CD4-positive, alpha-beta T cell treated with Interleukin-2 at 100 ng/mL for 4 hours (primary cell): ENCODE measurements around the gene DENND2A.

ENCODE experiments used
- DNase-seq: peaks from one replicate; pipeline ENCODE4 v3.0.0-alpha.2; 2020; ENCODE audit warnings: low spot score

The DENND2A gene

DNA sequence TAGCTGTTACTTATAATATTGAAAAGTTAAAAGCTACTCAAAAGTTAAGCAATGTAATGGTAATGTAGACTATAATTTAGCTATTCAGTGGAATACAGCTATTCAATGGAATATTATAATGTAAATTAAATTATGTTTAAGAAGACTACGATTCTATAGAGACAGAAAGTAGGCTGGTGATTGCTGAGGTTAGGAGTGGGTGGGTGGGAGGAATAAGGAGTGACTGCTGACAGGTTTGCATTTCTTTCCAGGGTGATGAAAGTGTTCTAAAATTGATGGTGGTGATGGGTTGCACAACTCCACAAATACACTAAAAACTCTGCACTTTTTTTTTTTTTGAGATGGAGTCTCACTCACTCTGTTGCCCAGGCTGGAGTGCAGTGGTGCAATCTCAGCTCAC, 21.4 kb downstream of the DENND2A start:
- no peak for DNase-seq

DNA sequence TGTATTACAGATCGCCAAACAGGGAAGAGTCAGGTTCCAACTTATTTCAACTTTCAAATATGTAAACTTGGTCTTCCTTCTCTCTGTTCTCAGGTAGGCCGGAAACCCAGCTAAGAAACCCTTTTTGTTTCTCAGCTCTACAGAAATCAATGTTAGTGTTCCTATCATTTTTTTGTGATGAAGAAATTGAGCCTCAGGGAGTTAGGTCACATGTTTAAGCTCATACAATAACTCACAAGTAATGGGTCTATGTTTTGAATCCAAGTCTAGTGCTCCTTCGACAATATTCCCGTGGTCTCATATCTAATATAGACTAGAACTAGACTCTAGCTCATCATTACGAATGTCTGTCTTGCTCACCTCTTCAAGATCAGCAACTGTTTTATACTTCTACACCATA, 22.3 kb downstream of the DENND2A start:
- DNase-seq: no peak

GRCh38 chr7:140617081-140617480, 23.5 kb downstream of the DENND2A start:
- no peak for DNase-seq

GRCh38 chr7:140616328-140616727, 24.3 kb downstream of the DENND2A start:
- DNase-seq: no peak

DNA sequence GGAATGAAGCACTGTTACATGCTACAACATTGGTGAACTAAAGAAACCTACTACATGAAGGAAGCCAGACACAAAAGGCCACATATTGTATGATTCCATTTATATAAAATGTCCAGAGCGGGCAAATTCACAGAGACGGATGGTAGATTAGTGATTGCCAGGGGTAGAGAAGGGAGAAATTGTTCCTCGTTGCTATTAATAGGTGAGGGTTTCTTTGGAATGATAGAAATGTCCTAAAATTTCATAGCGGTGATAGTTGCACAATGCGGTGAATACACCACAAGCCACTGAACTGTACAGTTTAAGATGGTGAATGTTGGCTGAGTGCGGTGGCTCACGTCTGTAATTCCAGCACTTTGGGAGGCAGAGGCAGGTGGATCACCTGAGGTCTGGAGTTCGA, 29.0 kb downstream of the DENND2A start:
- DNase-seq: no peak

DNA sequence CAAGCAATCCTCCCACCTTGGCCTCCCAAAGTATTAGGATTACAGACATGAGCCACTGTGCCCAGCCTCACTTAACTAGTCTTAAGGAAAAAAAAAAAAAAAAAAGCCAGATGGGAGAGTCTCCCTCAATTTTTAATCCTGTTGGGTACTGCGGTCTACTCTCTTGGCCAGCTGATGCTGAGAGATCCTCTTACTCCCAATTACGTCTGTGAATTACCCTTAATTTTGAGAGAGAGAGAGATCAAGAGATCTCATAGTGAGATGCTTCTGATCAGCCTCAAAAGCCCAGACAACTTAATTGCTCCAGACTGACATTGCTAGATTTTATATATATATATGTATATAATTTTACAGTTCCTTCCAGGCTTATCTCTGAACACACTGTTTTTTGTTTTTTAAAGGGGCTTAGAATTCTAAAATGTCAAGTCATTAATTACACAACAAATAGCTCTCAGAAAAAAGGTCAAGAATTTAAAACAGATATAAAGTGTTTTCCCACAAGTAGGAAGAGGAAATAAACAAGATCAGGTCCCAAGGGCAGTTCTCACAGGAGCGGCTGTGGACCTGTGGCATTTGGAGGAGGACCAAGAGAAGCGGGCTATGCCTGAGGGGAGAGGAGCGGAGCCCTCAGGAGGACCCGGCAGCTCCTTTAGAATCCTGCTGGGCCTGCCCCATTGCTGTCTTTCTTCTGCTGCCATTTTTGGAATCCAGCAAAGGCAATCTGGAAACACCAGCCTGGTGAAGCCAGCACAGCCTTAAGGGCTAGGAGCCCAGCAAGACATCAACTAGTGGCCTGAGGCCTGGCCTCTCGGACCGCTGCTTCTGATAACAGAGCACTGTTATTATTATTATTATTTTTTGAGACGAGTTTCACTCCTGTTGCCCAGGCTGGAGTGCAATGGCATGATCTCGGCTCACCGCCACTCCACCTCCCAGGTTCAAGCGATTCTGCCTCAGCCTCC, 30.1 kb downstream of the DENND2A start:
- no peak for DNase-seq

GRCh38 chr7:140609646-140610045, 31.0 kb downstream of the DENND2A start:
- DNase-seq: no peak

GRCh38 chr7:140607441-140607989, 33.1 kb downstream of the DENND2A start:
- DNase-seq: no peak

DNA sequence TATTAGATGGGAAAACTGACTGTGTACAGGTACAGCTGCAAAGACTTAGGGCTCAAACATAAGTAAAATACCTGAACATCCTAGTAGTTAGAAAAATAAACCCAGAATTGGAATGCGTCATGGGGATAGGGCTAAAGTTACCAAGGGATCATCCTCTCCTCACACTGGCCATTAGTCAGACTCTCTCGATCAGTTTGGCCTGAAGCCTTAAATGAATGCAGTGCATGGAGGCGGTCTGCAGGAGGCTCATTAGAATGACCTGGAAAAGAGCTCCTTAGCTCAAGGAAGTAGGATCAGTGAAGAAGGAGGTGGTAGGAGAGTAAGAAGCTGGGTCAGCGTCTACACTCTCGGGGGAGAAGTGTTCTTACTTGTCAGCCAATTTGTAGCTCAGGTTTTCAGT, 35.3 kb downstream of the DENND2A start:
- DNase-seq: no peak

DNA sequence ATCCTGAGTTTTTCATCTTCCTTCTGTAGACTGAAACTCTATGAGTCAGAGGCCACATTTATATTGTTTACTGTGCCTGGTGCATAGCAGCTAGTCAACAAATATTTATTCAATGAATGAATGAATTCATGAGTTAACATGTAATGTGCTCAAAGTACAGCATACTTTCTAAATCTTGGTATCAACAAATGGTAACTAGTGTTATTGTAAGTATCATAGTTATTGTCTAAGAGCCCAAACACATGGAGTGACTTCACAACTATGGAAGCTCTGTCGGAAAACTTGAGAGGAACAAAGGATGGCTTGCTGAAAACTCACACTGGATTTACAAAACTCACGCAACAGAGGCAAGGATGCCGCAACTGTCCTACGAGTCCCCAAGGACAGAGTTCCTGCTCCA, 35.9 kb downstream of the DENND2A start:
- DNase-seq: no peak

- no peak for DNase-seq
These were observed 36.5 kb downstream of the DENND2A start for GRCh38 chr7:140604076-140604475.

DNA sequence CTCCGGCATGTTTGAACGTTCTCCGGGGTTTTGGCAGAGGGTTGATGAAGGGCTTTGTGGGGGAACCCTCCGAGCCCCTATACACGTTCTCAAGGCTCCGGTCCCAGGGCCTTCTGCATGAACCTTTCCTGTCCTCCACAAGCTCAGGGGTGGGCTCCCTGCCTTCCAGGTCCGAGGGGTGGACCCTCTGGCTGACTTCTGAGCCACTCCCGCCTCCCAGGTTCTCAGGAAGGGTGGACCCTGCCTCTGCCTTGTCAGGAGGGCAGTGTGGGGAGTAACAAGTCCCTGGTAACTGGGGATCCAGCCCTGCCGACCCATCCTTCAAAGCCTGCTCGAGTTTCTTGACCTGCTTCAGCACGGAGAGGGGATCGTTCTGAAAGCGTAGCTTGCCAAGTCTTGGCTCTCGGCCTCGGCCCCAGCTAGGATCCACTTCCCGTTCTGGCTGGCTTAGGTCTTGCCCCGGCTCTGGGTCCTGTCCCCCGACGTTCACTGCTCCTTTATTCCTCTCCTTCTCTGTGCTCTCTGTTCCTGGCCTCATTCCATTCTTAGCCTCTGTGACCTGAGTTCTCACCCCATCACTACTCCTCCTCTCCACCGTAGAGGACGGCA, 38.9 kb downstream of the DENND2A start:
- no peak for DNase-seq

- no peak for DNase-seq
These were observed 40.3 kb downstream of the DENND2A start for GRCh38 chr7:140600341-140600740.

DNA sequence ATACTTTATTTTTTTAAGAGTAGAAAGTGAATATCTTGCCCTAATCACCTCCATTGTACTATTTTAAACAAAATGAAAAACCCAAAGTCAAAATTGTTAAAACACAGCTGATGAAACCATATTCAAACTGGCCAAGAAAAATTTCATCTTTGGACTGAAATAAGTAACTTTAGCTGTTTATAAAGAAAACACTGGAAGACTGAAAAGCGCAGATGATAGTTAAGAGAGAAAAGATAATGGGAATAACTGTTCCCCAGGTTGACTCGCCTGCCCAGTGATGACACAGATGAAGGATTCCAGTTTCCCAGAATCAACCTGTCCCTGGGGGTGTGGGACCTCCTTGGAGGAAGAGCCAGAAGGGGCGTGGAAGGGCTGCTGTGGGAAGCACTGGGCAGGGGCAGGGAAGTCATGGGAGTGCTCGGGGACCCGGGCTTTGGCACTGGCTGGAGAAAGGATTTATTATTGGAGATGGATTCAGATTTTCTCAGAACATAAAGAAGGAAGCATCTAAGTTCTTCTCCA, 43.1 kb downstream of the DENND2A start:
- DNase-seq: no peak

DNA sequence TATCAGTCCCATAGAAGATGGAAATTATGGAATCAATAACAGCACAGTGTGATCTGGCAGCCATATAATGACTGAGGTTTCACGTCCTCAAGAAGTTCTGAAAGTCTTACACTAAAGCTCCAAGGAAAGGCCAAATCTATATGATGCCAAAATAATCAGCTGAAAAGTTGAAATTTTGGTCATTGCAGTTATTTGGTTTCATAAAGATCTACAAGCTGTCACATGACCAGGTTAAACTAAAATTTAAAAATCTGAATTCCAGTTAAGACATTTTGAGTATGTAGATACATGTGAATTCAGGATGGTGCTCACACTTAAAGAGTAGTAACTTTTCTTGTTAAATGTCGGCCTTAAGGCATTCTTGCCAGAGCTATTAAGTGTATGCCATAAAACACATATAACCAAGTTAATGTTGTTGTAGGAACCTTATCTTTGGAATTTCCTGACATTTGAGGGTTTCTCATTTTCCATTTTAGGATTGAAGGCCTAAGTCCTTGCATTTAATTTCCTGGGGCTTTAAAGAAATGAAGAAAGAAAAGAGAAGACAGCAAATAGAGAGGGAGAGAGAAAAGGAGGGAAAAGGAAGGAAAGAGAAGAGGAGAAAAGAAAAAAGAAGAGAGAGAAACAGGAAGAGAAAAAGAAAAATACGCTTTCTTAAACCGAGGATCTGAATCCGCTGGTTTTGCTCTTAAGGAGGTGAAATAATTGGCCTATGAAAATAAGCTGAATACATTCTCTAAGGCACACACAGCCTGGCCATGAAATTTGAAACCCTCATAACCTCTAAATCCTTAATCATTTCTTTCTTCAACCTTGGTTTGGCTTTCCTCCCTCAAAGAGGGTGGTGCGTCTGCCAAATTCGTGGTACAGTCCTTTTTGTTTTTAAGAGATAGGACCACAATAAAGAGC, 43.8 kb downstream of the DENND2A start:
- DNase-seq: no peak

GRCh38 chr7:140595468-140596092, 45.0 kb downstream of the DENND2A start:
- DNase-seq: no peak

- DNase-seq: no peak
These were observed 46.4 kb downstream of the DENND2A start for GRCh38 chr7:140594131-140594691.

DNA sequence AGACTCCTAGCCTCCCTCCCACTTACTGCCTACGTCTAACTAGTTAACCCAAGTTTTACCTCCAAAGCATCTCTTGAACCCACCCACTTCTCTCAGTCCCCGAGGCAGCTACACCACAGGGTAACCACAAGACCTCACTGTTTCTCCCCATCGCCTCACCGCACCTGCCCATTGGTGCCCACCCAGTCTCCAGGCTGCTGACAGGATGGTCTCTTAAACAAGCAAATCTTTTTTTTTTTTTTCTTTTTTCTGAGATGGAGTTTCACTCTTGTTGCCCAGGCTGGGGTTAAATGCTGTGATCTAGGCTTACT, 47.0 kb downstream of the DENND2A start:
- DNase-seq: no peak

DNA sequence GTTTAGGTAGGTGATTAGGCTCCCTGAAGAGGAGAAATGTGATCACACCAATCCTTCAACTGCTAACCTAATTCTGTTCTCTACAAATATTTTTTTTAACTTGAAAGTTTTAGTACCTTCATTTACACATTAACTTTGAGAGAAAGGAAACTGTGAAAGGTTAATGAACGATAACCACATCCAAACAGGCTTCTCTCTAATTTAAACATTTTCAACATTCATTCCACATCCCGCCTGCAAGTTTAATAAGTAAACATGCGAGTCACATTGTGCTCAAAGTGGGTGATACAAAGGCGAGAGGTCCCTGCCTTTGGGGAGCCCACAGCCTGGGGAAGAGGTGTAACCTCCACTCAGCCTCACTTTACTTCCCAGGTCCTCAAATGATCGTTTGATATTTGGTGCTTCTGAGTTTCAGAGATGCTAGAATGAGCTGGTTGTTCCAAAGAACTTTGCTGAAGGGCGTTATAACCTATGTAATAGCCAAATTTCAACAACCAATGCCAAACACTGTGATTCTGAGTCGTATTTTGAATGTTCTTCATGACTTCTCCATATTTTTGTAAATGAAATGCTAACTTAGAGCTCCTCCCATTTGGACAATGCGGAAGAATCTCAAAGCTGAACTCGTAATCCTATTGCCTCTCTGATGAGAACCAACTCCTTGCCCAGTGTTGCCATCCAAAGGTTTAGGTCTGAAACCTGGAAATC, 47.5 kb downstream of the DENND2A start:
- DNase-seq: no peak

DNA sequence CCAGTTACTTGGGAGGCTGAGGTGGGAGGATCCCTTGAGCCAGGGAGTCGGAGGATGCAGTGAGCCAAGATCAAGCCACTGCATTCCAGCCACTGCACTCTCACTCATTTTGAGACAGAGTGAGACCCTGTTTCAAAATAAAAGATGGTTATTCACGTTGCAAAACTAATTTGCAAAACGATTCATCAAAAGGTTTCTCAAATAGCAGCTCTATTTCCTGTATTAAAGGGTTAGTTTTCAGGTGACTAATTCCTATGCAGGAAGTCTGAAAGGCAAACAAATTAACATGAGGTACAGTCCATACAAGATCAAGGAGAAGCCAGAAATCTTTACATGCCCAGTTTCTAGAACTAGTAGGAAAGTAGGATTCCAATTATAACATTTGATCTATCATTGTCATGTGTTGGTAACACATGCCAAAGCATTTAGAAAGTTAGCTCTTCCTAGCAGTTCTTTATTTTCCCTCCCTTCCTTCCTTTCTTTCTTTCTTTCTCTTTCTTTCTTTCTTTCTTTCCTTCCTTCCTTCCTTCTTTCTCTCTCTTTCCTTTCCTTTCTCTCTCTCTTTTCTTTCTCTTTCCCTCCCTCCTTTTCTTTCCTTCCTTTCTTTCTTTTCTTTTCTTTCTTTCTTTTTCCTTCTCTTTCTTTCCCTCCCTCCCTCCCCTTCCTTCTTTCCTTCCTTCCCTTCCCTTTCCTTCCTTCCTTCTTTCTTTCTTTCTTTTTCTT, 49.3 kb downstream of the DENND2A start:
- DNase-seq: no peak
